H1 (cell line): ENCODE results near the gene RAB32. TPM values are rescaled to one million over a fixed set of nuclear protein-coding genes. Genes with fewer than 3 reads are reported as not detected.

Experiments used
- CTCF ChIA-PET: fragments of 300-600 bp; sonication (Branson Sonifier 250); formaldehyde crosslinking; loops from one replicate; lab custom pipeline; 2021; ENCODE audit not compliant: partially characterized antibody; lab: Charles Lee
- POLR2A ChIA-PET: fragments of 300-600 bp; sonication (Branson Sonifier 250); formaldehyde crosslinking; loops from one replicate; lab custom pipeline; 2021; ENCODE audit warnings: inconsistent platforms; ENCODE audit not compliant: partially characterized antibody; lab: Charles Lee
- DNase-seq, 2 experiments: peaks; one replicate each; pipeline versions ENCODE4 v3.0.0 to v3.0.0-alpha.2; 2010 to 2022; ENCODE audit warnings: low spot score in 2 of 2, low read depth in 1 of 2, mixed read lengths in 1 of 2
- FAIRE-seq: peaks from 2 replicates; lab custom pipeline; 2011; peaks lifted over from hg19 to GRCh38; lab: Jason Lieb, UNC
- H2AFZ ChIP-seq: 2 replicates; pipeline ENCODE4 v1.8.1; 2012; ENCODE audit warnings: low read length, inconsistent platforms
- H2AK5ac ChIP-seq: 2 replicates; pipeline ENCODE4 v1.6.1; 2013; ENCODE audit warnings: low read depth, low read length
- H2BK120ac ChIP-seq: replicated peaks from 2 replicates; pipeline ENCODE3; 2013; ENCODE audit warnings: low read depth, low read length, inconsistent platforms
- H2BK12ac ChIP-seq: 2 replicates; pipeline ENCODE4 v1.6.1; 2013; ENCODE audit warnings: low read depth, low read length
- H2BK15ac ChIP-seq: 2 replicates; pipeline ENCODE4 v1.6.1; 2013; ENCODE audit warnings: low read length
- H2BK20ac ChIP-seq: 2 replicates; pipeline ENCODE4 v1.6.1; 2013; ENCODE audit warnings: low read length
- H2BK5ac ChIP-seq: 2 replicates; pipeline ENCODE4 v1.6.1; 2013; ENCODE audit warnings: low read depth, low read length
- H3K14ac ChIP-seq: 2 replicates; pipeline ENCODE4 v1.6.1; 2013; ENCODE audit warnings: inconsistent platforms; ENCODE audit not compliant: insufficient read length
- H3K18ac ChIP-seq: 2 replicates; pipeline ENCODE4 v1.6.1; 2013; ENCODE audit warnings: low read length; ENCODE audit errors: extremely low read depth
- H3K23ac ChIP-seq: 2 replicates; pipeline ENCODE4 v1.6.1; 2013; ENCODE audit warnings: inconsistent platforms; ENCODE audit not compliant: insufficient read length
- H3K23me2 ChIP-seq: 2 replicates; pipeline ENCODE4 v1.6.1; 2013; ENCODE audit warnings: low read depth, low read length
- H3K27ac ChIP-seq: 2 replicates; pipeline ENCODE4 v1.6.1; 2011; ENCODE audit warnings: low read depth, low read length, inconsistent platforms
- H3K27me3 ChIP-seq, 4 experiments: replicated peaks in 1 of 4; 1 replicate in 1 of 4; 2 replicates in 3 of 4; pipeline versions ENCODE4 v1.6.1 to v1.8.1; 2011 to 2013; ENCODE audit warnings: low read length in 3 of 4, mild to moderate bottlenecking in 3 of 4, inconsistent platforms in 2 of 4, mixed read lengths in 2 of 4, moderate library complexity in 1 of 4; ENCODE audit not compliant: control insufficient read depth in 3 of 4, insufficient read depth in 3 of 4; ENCODE audit errors: extremely low read depth in 1 of 4
- H3K36me3 ChIP-seq, 4 experiments: 2 replicates each; pipeline versions ENCODE4 v1.6.1 to v1.8.1; 2011 to 2013; ENCODE audit warnings: mild to moderate bottlenecking in 4 of 4, low read length in 3 of 4, moderate library complexity in 2 of 4, control low read depth in 1 of 4, inconsistent platforms in 1 of 4; ENCODE audit not compliant: insufficient read depth in 4 of 4, control insufficient read depth in 2 of 4
- H3K4ac ChIP-seq: replicated peaks from 2 replicates; pipeline ENCODE3; 2013; ENCODE audit warnings: low read length, low read depth, mixed read lengths, inconsistent platforms; ENCODE audit not compliant: insufficient read length
- H3K4me1 ChIP-seq, 4 experiments: replicated peaks in 1 of 4; 1 replicate in 1 of 4; 2 replicates in 3 of 4; pipeline versions ENCODE4 v1.6.1 to v1.8.1; 2011 to 2013; ENCODE audit warnings: low read length in 3 of 4, inconsistent platforms in 2 of 4, mixed read lengths in 1 of 4; ENCODE audit not compliant: insufficient read depth in 4 of 4, control insufficient read depth in 3 of 4
- H3K4me2 ChIP-seq, 2 experiments: 2 replicates each; pipeline versions ENCODE4 v1.6.1 to v1.8.1; 2011 to 2013; ENCODE audit warnings: low read depth in 2 of 2, low read length in 2 of 2, control low read depth in 1 of 2, inconsistent platforms in 1 of 2, mild to moderate bottlenecking in 1 of 2; ENCODE audit not compliant: insufficient read depth in 1 of 2
- H3K4me3 ChIP-seq, 4 experiments: fragments of 200-600, 300-600 bp in 1 of 4; sonication (generic), shearing (Covaris generic), sonication (Bioruptor Twin) in 1 of 4; 2 replicates each; pipeline versions ENCODE4 v1.5.1 to v1.8.1; 2011 to 2016; ENCODE audit warnings: low read length in 4 of 4, low read depth in 3 of 4, control low read depth in 2 of 4, inconsistent platforms in 2 of 4, mild to moderate bottlenecking in 2 of 4, mixed read lengths in 1 of 4, moderate library complexity in 1 of 4; ENCODE audit not compliant: insufficient read depth in 2 of 4; ENCODE audit errors: extremely low read depth in 1 of 4
- H3K56ac ChIP-seq: replicated peaks from 2 replicates; pipeline ENCODE3; 2013; ENCODE audit warnings: low read depth, mild to moderate bottlenecking, mixed read lengths, low read length, inconsistent platforms; ENCODE audit not compliant: insufficient read length
- H3K79me1 ChIP-seq: 2 replicates; pipeline ENCODE4 v1.6.1; 2013; ENCODE audit warnings: low read depth, low read length, control low read depth
- H3K79me2 ChIP-seq, 2 experiments: 2 replicates each; pipeline versions ENCODE4 v1.6.1 to v1.8.1; 2012 to 2013; ENCODE audit warnings: low read length in 2 of 2, mild to moderate bottlenecking in 2 of 2, inconsistent platforms in 1 of 2; ENCODE audit not compliant: insufficient read depth in 2 of 2, control insufficient read depth in 1 of 2
- H3K9ac ChIP-seq, 4 experiments: replicated peaks in 1 of 4; 1 replicate in 1 of 4; 2 replicates in 3 of 4; pipeline versions ENCODE4 v1.6.1 to v1.8.1; 2011 to 2013; ENCODE audit warnings: low read depth in 3 of 4, low read length in 3 of 4, control low read depth in 2 of 4, mild to moderate bottlenecking in 2 of 4, moderate library complexity in 2 of 4, inconsistent platforms in 1 of 4; ENCODE audit errors: extremely low read depth in 1 of 4
- H3K9me3 ChIP-seq, 2 experiments: 2 replicates each; pipeline versions ENCODE4 v1.6.1 to v1.8.1; 2012 to 2013; ENCODE audit warnings: mild to moderate bottlenecking in 2 of 2, moderate library complexity in 2 of 2, control low read depth in 1 of 2, inconsistent platforms in 1 of 2, low read depth in 1 of 2, low read length in 1 of 2, mixed read lengths in 1 of 2; ENCODE audit not compliant: insufficient read depth in 2 of 2
- H4K20me1 ChIP-seq, 2 experiments: replicated peaks in 1 of 2; 2 replicates each; pipeline versions ENCODE3 to v1.8.1; 2011 to 2013; ENCODE audit warnings: inconsistent platforms in 2 of 2, low read length in 2 of 2, mild to moderate bottlenecking in 1 of 2; ENCODE audit not compliant: insufficient read depth in 2 of 2, control insufficient read depth in 1 of 2
- H4K5ac ChIP-seq: 2 replicates; pipeline ENCODE4 v1.6.1; 2013; ENCODE audit warnings: low read length, low read depth, mixed read lengths, inconsistent platforms; ENCODE audit not compliant: insufficient read length
- H4K8ac ChIP-seq: 2 replicates; pipeline ENCODE4 v1.8.0; 2013; ENCODE audit warnings: mild to moderate bottlenecking, moderate library complexity, low read length, inconsistent platforms; ENCODE audit not compliant: insufficient read depth; ENCODE audit errors: extremely low read depth
- H4K91ac ChIP-seq: replicated peaks from 2 replicates; pipeline ENCODE3; 2013; ENCODE audit warnings: low read length, mixed read lengths, inconsistent platforms; ENCODE audit not compliant: insufficient read length
- JUN ChIP-seq: IDR thresholded peaks from 2 replicates; pipeline ENCODE4 v1.6.1; 2011; ENCODE audit warnings: low read depth, mild to moderate bottlenecking, improper control_type of control experiment, low read length
- JUND ChIP-seq: IDR thresholded peaks from 2 replicates; pipeline ENCODE4 v1.6.1; 2011; ENCODE audit warnings: mild to moderate bottlenecking, improper control_type of control experiment, low read length
- SP1 ChIP-seq: IDR thresholded peaks from 2 replicates; pipeline ENCODE4 v1.6.1; 2011; ENCODE audit warnings: low read depth, low read length
- SRF ChIP-seq: IDR thresholded peaks from 2 replicates; pipeline ENCODE4 v1.6.1; 2011; ENCODE audit warnings: mild to moderate bottlenecking, low read depth, low read length, moderate library complexity
- SUZ12 ChIP-seq: fragments of 200-600 bp; sonication (generic); IDR thresholded peaks from 2 replicates; pipeline ENCODE4 v1.6.1; 2012; ENCODE audit warnings: mild to moderate bottlenecking, inconsistent platforms, low read length, moderate library complexity, mixed read lengths
- TAF7 ChIP-seq: optimal IDR thresholded peaks from 2 replicates; pipeline ENCODE3; 2011; ENCODE audit warnings: low read depth, mild to moderate bottlenecking, inconsistent platforms, low read length, moderate library complexity, borderline replicate concordance
- TBP ChIP-seq: IDR thresholded peaks from 2 replicates; pipeline ENCODE4 v1.6.1; 2011; ENCODE audit warnings: low read depth, low read length, improper control_type of control experiment
- WGBS, 2 experiments: shearing (Covaris generic) in 1 of 2; methylation state at CpG; one replicate each; pipeline versions ENCODE4 v1.1.6 to v1.1.7; 2013 to 2015; ENCODE audit warnings: low lambda C conversion rate in 2 of 2, mixed read lengths in 2 of 2, inconsistent platforms in 1 of 2, low coverage in 1 of 2, missing lambda C conversion rate in 1 of 2; ENCODE audit not compliant: insufficient replicate concordance in 2 of 2, insufficient coverage in 1 of 2, insufficient read length in 1 of 2; ENCODE audit errors: extremely low coverage in 1 of 2, missing lambda C conversion rate in 1 of 2; 5-methylcytosine and 5-hydroxymethylcytosine counted together
- polyA plus RNA-seq, 7 experiments: library from polyadenylated mRNA; depleted of rRNA in 3 of 7; stranded (reverse) in 5 of 7; unstranded in 2 of 7; fragments of >200 nt in 5 of 7; fragments of 200-250 nt in 2 of 7; gene quantifications; 1 replicate in 5 of 7; 2 replicates in 1 of 7; 4 replicates in 1 of 7; pipeline versions ENCODE4 v1.2.1 to v1.2.3, GENCODE V29; 2011 to 2013; ENCODE audit warnings: missing spikeins in 2 of 7, mixed read lengths in 2 of 7
- total RNA-seq: library from RNA; stranded (reverse); fragmentation: NEBNext Ultra II Directional; extraction: Animal tissue kit (Norgen Biotek cat#: 25700); gene quantifications from 2 replicates; pipeline ENCODE4 v1.2.1, GENCODE V29; 2021

Gene RAB32
- total and polyA plus RNA-seq, 2 of the 8 experiments (the other 6 are each of a cell fraction or from before 2014, with no cell fraction given) = 3.9 to 6.3 TPM

DNA sequence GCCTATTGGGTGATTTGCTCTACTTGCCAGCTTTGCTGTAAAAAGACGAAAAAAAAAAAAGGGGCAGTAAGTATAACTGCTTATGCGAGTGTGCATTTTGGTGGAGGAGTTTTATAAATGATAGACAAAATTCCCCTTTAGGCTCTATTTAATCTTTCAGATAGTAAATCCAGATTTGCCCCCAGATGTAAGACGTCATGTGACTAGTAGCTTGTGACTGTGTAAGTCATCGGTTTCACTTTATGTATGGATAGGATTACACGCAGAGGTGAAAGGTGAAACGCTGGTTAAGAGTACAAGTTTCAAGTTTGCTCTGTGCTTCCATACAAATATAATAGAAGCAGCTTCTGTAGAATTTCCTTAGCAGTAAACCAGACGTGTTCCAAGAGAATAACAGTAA lies 7.9 kb downstream of the RAB32 start:
- Histone ChIP-seq H3K23ac (no peak overlapping the region), H3K14ac (no peak overlapping the region), H2AK5ac (no peak overlapping the region), H3K4ac (no peak overlapping the region), H3K9ac (no peak overlapping the region), H4K5ac (no peak overlapping the region), H3K27me3 (no peaks in the 10 kb centered on the region), H2BK20ac (no peak overlapping the region), H4K20me1 (no peaks in the 10 kb centered on the region), H3K79me2 (no peaks in the 10 kb centered on the region), H3K4me1 (no peaks in the 10 kb centered on the region), H2BK12ac (no peak overlapping the region), H3K23me2 (no peaks in the 10 kb centered on the region), H3K18ac (no peak overlapping the region), H3K4me2 (no peak overlapping the region), H2AFZ (no peak overlapping the region), H2BK5ac (no peak overlapping the region), H4K8ac (no peak overlapping the region), H2BK120ac (no peak overlapping the region), H3K4me3 (no peak overlapping the region), H3K36me3 (peaks cover 0 to 7% (median 1%) of the 10 kb centered on the region in 4 experiments; a peak in 3 of 8 replicates), H2BK15ac (no peak overlapping the region), H3K56ac (no peak overlapping the region), H4K91ac (no peak overlapping the region), H3K27ac (no peak overlapping the region), H3K9me3 (no peaks in the 10 kb centered on the region), H3K79me1 (no peaks in the 10 kb centered on the region)
- ChIA-PET POLR2A (no interaction called here), CTCF (interaction anchor here (0.9 kb wide), 1 partner anchor 12 kb away, joined by 3 read pairs; no protein-coding TSS in a partner anchor)
- no peak for DNase-seq
- no peak for TF ChIP-seq TAF7
- no peak for TF ChIP-seq TBP
- no peak for TF ChIP-seq SP1
- no peak for TF ChIP-seq SRF
- no peak for TF ChIP-seq JUND
- TF ChIP-seq SUZ12 = no peak
- no peak for TF ChIP-seq JUN
- FAIRE-seq = no peak
- 91% methylated on average over 7 of the region's 7 CpGs; no CpG with 5 or more reads in 1 of the 2 experiments for WGBS, 2 experiments
